NCI-H2107 treated with DMSO at 0.1 percent for 48 hours (cell line): ENCODE measurements around the gene CLIC4.
"Not testable (repeated sequence)": the region's sequence is repeated elsewhere in the genome, so short reads cannot be mapped to it uniquely, and the experiment has no call there.

Experiments used
- DNase-seq: peaks from one replicate; lab custom pipeline; 2025; ENCODE audit not compliant: unreplicated experiment; lab: John Stamatoyannopoulos, UW

The CLIC4 gene

GRCh38 chr1:24769656-24770651 lies 24.7 kb downstream of the CLIC4 start:
- DNase-seq: no peak

DNA sequence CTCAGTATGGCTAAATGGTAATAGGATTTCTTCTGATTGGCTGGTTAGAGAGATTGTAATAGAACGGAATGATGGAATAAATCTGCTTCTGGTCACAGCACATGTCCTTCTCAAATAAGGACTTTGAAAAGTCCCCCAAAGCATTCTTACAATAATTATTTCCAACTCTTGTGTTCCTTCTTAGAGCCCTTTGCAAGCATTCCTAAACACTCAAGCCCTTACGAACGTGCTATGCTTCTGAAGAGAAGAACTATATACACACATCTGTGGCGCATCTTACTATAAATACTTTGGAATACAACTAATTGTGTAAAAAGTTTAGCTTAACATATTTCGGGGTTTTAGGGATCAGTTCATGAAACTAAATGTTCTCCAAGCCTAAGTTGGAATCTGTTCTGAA lies 25.6 kb downstream of the CLIC4 start:
- no peak for DNase-seq

DNA sequence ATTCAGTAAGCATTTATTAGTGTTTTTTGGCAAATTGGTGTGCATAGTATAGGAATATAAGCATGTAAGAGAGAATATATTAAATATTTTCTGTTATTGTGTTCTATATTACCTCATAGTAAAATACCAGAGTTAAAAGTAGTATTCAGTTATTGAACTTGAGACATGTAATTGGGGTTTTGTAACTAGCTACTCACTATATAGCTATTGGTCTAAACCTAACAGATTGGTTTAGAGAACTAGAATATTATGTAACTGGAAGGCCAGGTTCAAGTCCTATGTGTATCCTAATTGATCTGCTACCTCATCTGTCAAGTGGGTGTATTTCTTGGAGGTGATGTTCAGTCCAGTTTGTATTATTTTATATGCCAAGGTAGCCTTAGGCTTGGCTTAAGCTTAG lies 26.3 kb downstream of the CLIC4 start:
- DNase-seq: no peak

- no peak for DNase-seq
These were observed 28.4 kb downstream of the CLIC4 start for GRCh38 chr1:24773618-24774017.

DNA sequence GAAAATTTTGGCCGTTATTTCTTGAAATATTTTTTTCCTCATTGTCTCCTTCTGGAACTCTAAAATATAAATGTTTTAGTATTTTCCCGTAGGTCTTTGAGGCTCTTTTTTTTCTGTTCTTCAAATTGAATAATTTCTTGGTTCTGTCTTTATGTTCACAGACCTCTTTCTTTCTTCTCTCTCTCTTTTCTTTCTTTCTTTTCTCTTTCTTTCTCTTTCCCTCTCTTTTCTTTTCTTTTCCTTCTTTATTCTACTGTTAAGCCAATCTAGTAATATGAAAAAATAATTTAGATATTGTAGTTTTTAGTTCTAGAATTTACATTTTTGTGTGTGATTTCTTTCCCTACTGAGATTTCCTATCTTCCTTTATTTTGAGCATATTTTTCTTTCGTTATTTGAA lies 30.1 kb downstream of the CLIC4 start:
- DNase-seq: no peak

DNA sequence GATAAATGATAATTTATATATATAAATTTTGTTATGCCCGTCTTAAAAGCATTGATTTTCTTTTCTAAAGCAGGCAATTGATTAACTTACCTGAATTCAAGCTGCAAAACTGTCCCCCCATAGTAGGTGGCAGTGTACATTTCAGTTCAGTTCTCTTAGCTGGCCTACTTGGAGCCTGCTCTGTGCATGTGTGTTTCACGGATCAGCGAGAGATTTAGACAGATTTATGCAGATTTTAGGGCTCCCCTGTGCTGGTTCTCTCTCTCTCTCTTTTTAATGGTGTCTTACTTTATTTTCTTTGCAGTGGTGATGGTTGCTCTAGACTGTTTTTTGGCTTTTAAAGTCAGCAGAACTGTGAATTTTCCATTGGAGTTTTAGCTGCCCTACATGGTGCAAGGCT lies 30.7 kb downstream of the CLIC4 start:
- DNase-seq: no peak

- DNase-seq: no peak
These were observed 31.6 kb downstream of the CLIC4 start for GRCh38 chr1:24776821-24777220.

- DNase-seq: no peak
These were observed 32.9 kb downstream of the CLIC4 start for GRCh38 chr1:24778141-24778540.

GRCh38 chr1:24779199-24779598 lies 34.0 kb downstream of the CLIC4 start:
- not testable (repeated sequence) for DNase-seq

DNA sequence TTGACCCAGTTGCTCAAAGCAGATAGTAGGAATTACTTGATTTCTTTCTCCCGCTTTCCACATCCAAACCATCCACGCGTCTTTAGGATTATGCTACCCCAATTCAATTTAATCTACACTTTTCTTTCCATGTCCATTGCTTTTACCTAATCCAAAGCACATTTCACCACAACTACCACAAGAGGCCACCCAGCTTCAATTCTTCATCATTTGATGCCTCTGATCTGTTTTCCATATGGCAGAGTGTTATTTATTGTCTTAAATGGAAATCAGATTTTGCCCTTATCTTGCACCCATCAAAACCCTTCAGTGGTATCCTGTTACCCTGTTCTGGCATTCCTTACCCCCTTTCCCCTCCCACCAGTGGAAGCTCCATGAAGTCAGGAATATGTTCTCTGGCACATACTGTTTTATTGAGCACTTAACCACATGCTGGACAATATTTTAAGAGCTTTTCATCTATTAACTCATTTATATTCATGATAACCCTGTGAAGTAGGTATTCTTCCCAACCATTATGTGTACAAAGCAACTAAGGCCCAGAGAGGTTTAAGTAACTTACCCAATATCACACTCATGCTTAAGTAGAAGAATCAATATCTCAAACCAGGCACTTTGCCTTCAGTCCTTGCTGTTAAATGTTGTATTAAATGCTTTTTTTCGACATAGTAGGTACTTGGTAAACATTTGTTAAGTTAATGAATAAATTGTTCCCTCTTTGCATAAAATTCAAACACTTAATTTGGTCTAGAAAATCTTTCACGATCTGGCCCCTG lies 34.6 kb downstream of the CLIC4 start:
- no peak for DNase-seq

DNA sequence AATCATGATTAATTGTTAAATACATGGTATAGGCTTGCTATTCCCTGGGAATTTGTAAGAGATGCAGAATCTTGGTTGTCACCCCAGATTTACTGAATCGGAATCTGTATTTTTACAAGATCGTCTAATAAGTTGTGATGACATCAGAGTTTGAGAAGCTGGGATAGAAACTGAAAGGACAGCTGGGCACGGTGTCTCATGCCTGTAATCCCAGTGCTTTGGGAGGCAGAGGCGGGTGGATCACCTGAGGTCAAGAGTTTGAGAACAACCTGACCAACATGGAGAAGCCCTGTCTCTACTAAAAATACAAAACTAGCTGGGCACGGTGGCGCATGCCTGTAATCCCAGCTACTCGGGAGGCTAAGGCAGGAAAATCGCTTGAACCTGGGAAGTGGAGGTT lies 35.4 kb downstream of the CLIC4 start:
- DNase-seq: not testable (repeated sequence)

DNA sequence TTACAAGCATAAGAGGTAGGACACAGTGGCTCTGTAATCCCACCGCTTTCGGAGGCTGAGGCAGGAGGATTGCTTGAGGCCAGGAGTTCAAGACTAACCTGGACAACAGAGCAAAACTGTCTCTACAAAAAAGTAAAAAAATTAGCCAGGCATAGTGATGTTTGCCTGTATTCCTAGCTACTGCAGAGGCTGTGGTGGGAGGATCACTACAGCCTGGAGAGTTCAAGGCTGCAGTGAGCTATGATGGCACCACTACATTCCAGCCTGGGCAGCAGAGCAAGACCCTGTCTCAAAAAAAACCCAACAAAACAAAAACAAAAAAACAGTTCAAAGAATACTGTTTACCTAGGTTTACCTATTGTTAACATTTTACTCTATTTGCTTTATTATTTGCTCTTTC lies 37.4 kb downstream of the CLIC4 start:
- no peak for DNase-seq

DNA sequence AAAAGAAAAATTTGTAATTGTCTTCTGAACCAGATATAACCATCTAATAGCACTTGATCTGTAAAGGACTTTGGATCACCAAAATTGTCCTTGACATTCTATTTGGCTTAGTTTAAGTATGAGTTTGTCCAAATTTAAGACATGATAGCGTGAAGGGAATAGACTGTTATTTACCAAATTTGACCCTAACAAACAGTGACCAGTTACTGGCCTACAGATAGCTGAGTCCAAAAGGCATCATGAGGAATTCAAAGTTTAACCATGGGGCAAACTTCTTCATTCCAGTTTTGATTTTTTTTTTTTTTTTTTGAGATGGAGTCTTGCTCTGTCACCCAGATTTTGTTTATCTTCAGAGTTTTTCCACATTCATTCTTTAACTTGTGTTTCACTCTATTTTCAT lies 38.5 kb downstream of the CLIC4 start:
- no peak for DNase-seq

DNA sequence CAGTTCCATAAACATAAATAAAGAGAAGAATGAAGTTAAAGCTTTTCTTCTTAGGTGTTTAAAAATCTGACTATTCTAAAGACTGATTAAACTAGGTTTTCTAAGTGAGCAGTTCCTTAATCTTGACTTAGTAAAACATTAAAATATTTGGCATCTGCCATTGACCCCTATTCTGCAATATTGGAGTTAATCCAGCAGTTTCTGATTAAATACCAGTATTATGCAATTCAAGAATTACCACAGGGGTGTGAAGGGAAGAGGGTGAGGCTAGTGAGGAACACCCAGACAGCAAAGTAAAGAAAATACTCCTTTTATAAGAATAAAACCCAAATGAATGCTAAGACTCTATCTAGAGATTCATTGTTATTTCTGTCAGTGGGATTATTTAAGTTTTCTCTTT lies 40.9 kb downstream of the CLIC4 start:
- no peak for DNase-seq

DNA sequence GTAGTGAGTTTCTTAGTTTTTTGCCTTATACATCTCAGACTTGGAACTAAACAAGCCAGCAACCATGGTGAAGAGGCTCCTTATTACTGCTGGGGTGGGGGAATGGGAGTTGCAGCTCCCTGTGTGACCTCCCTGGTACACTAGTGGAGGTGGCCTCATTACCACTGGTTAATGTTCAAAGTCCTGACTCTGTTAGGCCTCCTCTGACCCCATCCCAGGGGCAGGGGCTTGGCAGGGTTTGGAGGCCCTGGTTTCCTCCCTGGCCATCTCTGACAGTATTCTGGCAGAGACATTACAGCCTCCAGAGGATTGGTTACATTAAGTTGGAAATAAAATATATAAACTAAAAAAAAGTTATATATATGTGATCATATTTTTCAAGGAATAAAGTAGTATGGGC lies 45.2 kb downstream of the CLIC4 start:
- DNase-seq: no peak

GRCh38 chr1:24793447-24794129 lies 48.3 kb downstream of the CLIC4 start:
- no peak for DNase-seq

DNA sequence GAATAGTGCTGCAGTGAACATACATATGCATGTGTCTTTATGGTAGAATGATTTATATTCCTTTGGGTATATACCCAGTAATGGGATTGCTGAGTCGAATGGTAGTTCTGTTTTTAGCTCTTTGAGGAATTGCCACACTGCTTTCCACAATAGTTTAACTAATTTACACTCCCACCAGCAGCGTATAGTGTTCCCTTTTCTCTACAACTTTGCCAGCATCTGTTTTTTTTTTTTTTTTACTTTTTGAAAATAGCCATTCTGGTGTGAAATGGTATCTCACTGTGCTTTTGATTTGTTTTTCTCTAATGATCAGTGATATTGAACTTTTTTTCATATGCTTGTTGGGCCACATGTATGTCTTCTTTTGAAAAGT lies 48.9 kb downstream of the CLIC4 start:
- not testable (repeated sequence) for DNase-seq

- no peak for DNase-seq
These were observed 50.0 kb downstream of the CLIC4 start for GRCh38 chr1:24795236-24795635.

GRCh38 chr1:24796524-24796923 lies 51.3 kb downstream of the CLIC4 start:
- DNase-seq: no peak

DNA sequence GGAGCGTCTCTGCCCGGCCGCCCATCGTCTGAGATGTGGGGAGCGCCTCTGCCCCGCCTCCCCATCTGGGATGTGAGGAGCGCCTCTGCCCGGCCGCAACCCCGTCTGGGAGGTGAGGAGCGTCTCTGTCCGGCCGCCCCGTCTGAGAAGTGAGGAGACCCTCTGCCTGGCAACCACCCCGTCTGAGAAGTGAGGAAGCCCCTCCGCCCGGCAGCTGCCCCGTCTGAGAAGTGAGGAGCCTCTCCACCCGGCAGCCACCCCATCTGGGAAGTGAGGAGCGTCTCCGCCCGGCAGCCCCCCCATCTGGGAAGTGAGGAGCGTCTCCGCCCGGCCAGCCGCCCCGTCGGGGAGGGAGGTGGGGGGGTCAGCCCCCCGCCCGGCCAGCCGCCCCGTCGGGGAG lies 54.0 kb downstream of the CLIC4 start:
- DNase-seq: not testable (repeated sequence)

GRCh38 chr1:24801176-24801575 lies 55.9 kb downstream of the CLIC4 start:
- DNase-seq: no peak

GRCh38 chr1:24803220-24803619 lies 58.0 kb downstream of the CLIC4 start:
- DNase-seq: no peak
